GM19324 (cell line): ENCODE results near the gene UNK.

ENCODE experiments used
- ATAC-seq: cut with Tn5 transposase; IDR thresholded peaks from one replicate; pipeline ENCODE4 v1.9.1; 2021; ENCODE audit warnings: mild to moderate bottlenecking, moderate library complexity; ENCODE audit not compliant: unreplicated experiment, low FRiP score

UNK gene

DNA sequence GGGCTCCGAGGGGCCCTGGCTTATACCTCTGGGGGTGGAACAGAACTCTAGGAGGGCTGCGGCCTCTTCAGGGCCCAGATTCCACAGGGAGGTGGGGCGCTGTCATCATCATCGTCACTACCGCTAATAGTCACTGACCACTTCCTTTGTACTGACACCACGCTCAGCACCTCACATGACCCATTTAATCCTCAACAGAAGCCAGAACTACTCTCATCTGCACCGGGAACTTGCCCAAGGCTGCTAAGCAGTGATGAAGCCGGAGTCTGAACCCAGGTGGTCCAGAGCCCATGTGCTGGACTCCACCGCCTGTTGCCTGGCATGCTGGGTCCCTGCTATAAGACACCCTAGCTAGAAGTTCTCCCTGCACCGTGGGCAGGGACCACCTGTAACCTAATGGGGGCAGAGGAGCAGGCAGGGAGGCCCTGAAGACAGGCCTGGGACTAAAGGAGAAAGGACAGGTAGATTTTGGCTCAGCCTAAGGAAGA, 47.6 kb downstream of the UNK start:
- ATAC-seq, result no peak

DNA sequence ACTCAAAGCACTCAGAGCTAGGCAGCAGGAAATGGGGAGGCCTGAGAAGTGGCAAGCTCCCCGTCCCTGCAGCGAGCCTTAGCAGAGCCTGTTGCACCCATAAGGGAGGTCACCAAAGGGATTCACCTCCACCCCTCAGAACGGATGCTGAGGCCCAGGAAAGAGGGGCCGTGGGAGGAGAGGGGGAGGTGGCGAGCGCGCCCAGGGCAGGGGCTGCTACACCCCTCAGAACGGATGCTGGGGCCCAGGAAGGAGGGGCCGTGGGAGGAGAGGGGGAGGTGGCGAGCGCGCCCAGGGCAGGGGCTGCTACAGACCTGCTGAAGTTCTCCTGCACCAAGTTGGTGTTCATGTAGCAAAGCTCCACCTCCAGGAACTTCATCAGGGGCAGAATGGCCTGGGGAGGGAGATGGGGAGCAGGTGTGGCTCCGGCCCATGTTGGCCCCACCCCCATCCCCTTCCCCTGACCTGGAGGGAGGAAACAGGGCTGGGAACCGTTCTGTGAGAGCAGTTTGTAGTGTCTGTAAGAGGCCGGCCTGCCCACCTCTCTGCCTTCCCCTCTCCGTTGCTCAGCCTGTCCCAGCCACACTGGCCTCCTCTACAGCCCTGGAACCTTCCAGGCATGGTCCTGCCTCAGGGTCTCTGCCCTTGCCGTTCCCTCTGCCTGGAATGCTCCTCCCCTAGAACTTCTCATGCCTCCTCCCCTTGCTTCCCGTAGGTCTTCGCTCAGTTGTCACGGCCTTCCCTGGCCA, 48.2 kb downstream of the UNK start:
- ATAC-seq, result no peak

DNA sequence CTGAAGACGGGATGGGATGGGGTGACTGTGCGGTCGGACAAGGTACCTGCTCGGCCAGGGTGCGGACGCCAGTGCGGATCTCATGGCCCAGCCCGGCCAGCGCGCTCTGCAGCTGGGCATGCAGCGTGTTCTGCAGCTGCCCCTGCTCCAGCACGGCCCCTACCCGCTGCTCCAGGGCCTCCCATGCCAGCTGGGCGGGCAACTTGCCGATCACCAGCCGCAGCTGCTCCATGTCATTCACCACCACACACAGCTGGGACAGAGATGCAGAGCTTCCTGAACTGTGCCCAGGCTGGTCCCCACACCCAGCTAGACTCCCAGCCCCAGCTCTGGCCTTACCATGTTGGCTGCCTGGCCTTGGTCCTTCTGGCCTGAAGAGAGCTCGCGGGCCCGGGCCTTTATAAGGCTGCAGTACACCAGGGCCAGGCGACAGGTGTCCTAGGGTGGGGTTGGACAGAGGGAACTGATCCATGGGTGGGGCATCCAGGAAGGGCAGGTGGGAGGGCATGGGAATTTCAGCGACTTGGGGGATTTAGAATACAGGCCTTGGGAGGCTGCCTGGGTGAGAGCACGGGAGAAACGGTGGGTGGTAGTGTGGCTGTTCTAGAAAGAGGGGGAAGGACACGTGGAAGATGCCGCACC, 49.8 kb downstream of the UNK start:
- no peak for ATAC-seq

DNA sequence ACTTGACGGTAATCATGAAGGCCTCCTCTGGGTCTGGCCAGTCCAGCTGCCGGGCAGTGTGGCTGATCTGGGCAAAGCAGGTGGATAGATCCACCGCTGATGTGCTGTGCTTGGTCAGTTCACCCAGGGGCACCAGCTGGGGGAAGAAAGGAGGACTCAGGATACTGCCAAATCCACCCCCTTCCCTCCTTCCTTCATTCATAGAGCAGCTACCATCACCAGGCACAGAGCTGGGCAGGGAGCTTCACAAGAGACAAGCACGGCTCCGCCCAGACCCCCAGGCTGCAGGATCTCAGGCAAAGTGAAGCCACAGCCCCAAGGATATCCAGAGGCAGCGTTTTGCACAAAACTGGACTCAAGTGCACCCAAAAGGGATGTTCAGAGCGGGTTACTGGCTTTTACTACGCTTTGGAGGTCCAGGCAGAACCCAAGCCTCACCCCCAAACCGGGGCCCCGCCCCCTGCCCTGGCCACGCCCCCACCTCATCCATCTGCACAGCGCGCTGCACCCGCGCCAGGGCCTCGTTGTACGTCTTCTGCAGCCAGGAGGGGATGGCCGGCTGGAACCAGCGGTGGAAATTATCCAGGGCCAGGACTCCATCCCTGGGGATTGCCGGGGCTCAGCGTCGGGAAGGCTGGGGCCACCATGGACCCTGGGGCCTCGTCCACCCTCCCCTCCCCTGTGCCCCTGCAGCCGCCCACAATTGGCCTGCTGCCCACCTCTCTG, 50.5 kb downstream of the UNK start:
- no peak for ATAC-seq

DNA sequence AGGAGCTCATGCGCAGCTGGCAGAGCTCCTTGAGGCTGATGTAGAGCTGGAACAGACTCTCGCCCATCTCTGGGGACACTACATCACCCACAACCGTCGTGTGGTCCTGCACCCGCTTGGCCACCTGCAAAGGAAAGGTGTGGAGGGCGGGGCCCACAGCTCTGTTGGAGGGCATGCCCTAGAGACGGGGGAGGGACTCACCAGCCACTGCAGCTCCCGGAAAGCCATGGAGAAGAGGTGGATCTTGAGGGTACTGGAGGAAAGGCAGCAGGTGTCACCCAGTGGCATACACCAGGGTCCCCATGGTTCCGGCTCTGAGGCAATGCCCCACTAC, 51.0 kb downstream of the UNK start:
- ATAC-seq, result no peak

DNA sequence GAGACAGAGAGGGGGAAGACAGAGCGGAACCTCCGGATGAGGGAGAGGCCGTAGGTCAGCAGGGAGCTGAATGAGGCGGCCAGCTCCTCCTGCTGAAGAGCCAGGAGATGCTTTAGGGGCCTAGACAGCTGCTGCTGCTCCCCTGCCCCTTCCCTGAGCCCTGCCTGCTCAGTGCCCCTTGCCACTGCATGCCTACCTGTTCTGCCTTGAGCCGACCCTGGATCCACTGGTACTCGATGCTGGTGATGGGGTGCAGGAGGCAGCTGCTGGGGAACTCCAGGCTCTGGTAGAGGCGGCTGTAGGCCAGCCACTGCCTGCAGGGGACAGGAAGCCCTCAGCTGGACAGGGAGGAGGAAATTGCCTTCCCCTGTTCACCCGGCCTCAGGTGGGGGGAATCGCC, 52.0 kb downstream of the UNK start:
- ATAC-seq, result no peak

DNA sequence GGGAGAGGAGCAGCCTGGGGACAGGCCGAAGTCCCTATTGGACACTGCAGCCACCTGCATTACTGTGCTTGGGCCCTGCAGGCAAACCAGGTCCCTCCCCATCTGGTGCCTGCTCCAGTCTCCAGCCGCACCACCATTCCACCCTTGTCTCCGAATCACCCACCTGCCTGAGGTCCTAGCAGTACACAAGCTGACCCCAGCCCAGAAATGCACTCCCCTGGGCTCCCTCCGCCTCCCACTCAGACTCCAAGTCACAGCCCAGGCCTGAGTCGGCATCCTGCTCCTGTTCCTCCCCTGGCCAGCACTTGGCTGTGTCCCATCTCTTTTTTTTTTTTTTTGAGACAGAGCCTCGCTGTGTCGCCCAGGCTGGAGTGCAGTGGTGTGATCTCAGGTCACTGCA, 53.3 kb downstream of the UNK start:
- ATAC-seq, result no peak

DNA sequence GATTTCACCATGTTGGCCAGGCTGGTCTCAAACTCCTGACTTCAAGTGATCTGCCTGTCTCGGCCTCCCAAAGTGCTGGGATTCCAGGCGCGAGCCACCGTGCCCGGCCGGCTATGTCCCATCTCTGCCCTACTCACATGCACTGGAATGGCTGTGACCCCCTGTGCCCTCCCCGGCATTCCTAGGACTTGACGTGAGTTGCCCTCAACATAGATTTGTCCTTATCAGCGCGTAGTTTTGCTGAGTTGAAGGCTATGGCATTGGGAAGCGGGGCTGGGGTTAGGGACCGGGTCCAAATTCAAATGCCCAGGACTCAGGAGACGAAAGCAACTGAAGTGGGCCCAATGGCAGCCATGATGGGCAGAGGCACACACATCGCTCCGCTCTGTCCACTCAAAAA, 53.8 kb downstream of the UNK start:
- ATAC-seq, result no peak

DNA sequence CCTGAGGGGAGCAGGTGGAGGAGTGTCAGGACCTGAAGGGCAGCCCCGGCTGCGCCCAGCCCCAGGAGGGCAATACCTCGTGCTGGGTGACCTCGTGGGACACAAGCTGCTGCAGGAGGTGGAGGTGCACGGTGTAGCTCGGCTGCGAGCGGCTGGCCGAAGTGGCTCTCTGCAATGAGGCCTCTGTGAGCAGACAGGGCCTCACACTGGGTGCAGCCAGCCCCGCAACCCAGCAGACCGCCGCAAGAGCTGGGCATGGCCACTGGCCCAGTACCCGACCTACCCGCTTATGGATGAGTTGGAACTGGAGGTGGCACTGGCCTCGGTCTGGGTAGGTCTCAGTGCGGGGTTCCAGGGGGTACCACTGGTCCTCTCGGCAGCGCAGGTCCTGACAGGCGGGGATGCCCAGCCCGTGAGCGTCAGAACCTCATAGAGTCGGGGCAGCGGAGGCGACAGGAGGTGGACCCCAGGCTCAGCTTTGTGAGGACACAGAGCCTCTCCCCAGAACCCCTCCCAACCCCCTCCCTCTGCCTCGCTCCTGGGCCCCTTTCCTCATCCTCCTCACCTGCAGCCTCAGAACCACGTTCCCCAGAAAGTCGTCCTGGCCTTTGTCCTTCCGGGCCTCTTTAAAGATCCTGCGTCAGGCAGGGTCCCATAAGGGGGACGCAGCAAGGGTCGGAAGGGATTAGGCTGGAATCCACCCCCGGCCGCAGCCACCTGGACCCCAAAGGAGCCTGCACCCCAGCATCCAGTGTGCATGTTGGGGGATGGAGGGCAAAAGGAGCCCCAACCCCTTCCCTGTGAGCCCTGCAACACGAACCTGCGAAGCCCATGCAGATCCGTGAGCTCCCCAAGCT, 55.6 kb downstream of the UNK start:
- no peak for ATAC-seq

DNA sequence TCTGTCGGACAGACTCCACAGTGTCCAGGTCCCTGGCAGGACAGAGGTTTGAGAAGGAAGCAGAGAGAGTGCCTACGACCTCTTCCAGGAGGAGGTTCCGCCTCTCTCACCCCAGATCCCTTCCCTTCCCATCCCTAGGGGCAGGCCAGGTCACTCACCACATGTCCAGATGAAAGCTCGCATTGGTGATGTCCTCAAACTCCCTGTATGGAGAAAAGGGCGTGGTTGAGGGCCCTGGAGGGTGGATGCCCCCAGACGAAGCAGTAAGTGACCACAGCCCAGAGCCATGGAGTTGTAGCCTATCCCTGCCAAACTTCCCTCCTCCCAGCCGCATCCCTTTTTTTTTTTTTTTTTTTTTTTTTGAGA, 56.2 kb downstream of the UNK start:
- no peak for ATAC-seq

DNA sequence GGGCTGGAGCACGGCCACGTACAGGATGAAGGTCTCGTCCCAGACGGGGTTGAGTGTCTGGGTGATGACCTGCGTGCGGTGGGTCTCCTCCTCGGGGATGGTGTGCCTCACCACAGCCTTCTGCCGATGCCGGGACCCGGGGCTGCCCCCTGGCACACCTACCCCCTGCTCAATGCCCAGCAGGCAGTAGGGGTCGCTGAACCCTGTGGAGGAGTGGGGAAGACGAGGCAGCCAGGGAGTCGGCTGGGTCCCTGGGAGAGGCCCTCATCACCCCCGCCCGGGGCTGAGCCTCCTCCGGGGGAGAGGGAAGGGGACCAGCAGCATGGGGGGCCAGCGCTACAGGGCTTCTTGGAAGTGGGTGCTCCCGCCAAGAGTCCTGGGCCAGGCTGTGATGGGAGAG, 57.8 kb downstream of the UNK start:
- no peak for ATAC-seq

DNA sequence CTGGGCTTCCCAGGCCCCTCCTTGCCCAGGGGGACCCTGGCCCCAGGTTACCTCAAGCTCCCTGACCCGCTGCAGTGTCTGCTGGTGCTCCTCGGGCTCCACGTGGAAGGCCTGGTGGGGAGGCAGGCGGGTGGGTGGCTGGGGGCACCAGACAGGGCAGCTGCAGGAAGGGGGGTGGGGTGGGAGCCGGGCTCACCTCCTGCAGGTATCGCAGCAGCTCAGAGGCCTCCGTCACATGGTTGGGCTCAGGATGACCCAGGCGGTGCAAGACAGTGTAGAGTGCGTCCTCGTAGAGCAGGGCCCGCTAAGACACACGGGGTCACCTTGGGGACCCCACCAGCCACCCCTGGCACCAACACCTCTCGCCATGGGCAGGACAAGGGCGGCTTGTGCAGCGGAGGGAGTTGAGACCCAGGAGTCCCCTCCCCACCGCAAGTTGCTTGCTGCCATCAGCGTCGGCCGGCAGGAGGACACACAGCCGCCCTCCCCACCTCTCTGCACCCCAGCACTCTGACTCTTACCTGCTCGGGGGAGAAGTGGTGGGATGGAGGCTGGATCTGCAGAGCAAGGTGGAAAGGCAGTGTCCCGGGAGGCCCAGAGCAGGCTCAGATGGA, 58.5 kb downstream of the UNK start:
- no peak for ATAC-seq

DNA sequence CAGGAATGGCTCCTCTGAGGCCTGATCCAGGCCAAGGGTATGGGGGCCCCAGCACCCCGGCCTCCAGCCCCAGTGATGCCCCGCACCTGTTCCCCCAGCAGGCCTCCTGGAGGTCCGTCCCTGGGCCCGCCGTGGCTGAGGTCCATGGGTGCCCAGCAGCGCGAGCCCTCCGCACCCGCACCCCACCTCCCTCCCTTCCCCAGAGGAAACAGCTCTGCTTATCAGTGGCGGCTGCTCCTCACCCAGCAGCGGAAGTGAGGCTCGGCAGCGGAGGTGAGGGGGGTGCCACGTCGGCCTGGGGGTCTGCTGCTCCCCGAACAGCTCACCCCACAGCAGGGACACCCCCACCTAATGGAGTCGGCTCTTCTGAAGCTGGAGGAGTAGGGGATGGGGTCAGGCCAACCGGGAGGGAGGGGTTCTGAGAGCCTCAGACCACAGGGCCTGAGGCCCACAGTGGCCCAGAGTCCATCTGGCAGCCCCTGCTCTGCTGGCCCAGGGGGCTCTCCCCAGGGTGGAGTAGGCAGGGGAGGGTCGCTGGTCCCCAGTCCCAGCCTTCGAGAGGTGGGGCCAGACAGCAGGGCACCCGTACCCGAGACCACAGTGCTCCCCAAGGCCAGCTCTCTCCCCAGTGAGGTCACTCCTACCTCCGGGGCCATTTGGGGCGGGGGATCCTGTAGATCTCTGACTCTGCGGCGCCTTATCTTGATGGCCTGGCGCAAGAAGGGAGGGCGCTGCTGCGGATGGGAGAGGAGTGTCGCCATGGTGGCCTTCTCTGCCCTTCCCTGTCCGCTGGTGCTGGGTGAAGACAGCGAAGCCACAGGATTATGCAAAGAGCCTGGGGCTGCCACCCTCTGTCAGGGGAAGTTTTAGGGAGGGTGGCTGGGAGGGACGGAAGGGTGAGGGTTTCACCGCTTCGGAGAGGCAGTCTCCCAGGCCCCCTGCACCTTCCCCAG, 59.2 kb downstream of the UNK start, which contains the start of gene UNC13D:
Gene UNC13D, minus strand, starts transcription at position 828 of the 953 bp plus-strand sequence. Its CDS starts 67 bp downstream, at position 761.
- no peak for ATAC-seq

DNA sequence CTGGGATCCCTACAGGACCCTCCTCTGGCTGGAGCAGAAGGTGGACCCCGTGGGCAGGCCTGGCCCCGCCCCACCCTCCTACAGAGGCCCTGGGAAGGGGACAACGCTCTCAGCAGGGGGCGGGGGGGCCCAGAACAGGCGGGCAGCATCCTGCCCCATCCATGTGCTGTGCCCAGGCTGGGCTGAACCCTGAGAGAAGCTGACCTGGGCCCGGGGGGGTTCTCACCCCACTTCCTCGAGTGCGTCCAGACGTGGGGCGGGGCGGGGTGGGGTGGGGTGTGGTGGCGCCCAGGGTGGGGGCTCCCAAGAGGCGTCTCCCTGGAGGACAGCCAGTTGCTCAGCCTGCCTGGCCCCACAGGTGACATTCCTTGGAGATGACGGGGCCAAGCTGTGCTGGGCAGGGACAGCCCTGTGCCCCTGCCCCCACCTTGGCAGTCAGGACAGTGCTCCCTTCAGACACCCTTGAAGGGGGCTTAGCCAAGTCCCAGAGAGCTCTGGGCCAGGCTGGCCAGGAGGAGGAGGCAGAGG, 60.0 kb downstream of the UNK start:
- ATAC-seq, result no peak

DNA sequence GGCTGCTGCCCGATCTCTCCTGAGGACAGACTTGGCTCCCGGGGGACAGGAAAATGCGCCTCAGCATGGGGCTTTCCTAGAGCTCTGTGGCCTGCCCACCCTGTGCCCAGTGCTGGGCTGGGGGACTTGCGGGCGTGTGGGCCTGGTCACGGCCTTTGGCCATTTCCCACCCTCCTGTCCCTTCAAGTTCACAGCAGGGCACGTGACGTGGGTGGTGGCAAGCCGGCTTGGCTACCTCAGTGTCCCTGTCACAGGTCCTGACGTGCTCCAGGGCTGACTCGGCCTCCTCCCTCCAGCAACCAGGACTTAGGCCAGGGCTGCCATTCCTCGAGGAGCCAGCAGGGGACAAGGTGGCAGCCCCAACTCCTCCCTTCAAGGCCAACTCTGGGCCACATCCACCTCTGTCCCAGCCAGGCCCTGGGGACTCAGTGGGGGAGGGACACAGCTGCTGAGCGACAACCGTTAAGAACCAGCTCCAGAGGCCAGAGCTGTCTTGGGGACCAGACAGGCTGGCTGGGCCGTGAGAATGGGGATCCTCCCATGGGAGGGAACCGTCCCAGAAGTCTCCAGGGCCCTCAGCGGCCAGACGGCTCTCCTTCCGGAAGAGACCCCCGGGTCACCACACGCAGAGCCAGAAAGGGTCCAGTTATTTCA, 60.6 kb downstream of the UNK start:
- peak; percentile 44 for ATAC-seq

DNA sequence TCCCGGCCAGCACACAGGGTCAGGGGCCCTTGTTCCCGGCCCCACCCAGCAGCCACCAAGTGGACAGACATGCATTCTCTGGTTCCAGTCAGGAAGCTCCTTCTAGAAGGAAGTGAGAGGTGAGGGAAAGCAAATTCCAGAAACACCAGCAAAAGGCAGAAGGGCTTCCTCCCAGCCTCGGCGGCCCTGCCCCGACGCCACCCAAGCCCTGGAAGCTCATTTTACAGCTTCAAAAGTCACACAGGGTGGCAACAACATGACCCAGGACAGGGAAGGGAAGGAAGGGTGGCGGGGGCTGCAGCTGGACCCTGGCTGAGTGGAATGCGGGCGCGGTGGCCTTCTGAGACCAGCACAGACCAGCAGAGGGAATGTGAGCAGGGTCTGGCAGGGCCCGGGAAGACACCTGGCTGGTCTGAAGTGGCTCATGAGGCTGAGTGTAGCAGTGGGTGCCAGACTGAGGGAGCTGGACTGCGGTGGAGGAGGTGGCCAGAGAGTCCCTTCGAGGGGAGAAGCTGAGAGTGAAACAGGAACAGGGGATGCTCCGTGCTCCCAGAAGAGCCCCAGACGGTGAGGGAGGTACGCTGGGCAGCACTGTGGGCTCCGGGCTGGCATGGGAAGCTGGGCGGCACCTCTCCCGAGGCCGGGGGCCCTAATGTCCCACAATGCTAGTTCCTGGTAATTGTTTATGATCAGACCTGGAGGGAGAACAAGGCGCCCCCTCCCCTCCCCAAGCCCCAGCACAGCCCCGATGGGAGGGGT, 61.5 kb downstream of the UNK start:
- ATAC-seq, result no peak

DNA sequence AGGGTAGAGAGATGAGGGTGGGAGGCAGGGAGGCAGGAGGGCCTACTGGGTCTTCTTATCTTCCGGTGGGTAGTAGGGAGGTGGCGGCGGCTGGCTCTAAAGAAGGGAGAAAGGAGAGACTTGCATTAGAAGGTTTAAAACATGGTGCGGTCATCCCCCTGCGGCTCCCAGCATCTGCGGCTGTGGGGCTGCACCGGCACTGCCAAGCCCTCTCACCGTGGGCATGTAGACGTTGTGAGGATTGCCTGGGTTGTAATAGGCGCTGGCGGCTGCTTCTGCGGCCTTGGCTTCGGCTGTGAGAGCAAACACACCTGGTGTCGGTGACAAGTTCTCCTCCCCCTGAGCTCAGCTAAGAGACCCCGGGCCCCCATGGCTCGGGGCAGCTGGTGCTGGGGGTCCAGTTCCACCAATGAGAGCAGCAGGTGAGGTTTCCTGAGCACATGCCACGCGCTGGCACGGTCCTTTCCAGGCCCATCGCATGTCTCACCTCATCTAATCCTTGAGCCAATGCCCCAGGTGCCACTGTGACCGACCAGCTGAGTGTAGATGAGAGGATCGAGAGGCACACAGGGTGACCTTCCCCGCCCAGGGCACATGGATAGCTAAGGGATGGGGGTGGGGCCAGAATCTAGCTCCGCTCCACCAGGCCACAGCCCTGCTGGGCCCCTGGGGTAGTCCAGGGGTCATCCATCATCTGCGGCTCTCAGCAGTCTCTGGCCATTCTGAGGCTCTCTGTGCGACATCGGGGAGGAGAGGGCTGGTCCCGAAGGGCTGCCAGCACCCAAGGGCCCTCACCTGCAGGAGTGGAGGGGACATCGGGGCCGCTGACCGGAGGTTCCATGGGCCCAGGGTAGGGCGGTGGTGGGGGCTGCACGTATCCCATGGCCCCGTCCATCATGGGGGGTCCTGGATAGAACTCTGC, 62.3 kb downstream of the UNK start:
- no peak for ATAC-seq
